Right ventricle myocardium inferior (tissue), 1 donor: Measurements from ENCODE around the gene GBF1. TPM values are rescaled to one million over a fixed set of nuclear protein-coding genes. Genes with fewer than 3 reads are reported as not detected.

Experiments
- ATAC-seq: fragments of 200-7000 bp; cut with Tn5 transposase; one replicate; pipeline ENCODE4 v1.9.1; 2020; ENCODE audit warnings: mild to moderate bottlenecking, moderate library complexity
- DNase-seq: peaks from one replicate; pipeline ENCODE4 v3.0.0; 2021; ENCODE audit errors: missing footprints
- intact Hi-C: fragments of 100-400 bp; cut with DNase I; formaldehyde crosslinking; loops from one replicate; pipeline ENCODE4 v1.11.0; 2022
- total RNA-seq: library from RNA; stranded (reverse); fragmentation: NEBNext Ultra II Directional; extraction: Animal tissue kit (Norgen Biotek cat#: 25700); gene quantifications from one replicate; pipeline ENCODE4 v1.2.1, GENCODE V29; 2021
- donor health status: DM: no; HTN: yes; CAD: no; lungs with severe emphysema.

The GBF1 gene
- total RNA-seq, 1 donor from 2014 or later = 44.0 TPM

DNA sequence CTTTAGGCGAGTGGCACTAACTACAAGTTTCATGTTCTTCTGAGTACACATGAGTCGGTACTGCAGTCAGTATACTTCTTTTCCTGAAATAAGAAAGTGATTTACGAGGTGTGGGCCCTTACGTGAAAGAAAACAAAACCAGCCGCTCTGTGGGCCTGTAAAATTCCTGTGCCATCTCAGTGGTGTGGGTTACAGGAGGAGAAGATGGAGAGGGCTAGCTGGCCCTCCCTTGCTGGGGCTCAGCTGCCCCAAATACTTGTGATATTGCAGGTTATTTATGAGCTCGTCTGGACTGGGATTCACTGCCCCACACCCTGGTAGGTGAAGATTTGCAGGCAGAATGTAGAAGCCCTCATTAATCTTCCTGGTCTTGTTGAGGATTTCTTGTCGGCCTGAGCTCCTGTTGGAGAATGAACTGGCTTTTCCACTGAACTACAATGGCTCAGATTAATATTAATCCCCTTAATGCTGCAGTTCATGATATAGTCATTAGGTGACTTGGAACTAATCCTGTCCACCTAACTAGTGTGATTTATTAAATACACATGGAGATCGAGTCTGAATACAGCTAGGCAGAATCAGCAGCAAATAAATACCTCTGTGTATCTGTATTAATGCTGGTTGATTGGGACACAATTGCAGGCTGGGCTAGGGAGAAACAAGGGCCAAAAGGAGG is 68.0 kb downstream of the GBF1 start:
- no peak for ATAC-seq
- DNase-seq = no peak
- intact Hi-C loops = loop anchor here (2.0 kb wide), 1 partner anchor 13 kb away; no protein-coding TSS in a partner anchor

GRCh38 chr10:102314801-102315200 is 69.5 kb downstream of the GBF1 start:
- DNase-seq = no peak
- intact Hi-C loops = no loop called here
- no peak for ATAC-seq

GRCh38 chr10:102316421-102316820 is 71.1 kb downstream of the GBF1 start:
- no peak for ATAC-seq
- DNase-seq = no peak
- intact Hi-C loops = no loop called here

DNA sequence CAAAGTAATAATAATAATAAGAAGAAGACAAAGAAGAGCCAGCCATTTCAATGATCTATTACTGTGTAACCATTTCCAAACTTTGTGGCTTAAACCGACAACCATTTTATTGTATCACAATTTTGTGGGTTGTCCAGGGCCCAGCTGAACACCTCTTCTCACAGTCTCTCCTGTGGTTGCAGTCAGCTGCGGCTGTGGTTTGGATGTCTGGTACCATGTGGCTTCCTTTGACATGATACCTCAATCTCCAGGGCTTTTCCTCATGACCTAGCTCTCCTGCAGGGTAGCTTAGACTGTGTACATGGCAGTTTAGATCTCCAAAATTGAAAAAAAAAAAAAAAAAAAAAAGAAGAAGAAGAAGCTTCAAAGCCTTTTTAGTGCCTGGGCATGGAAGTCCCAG is 77.6 kb downstream of the GBF1 start:
- ATAC-seq (no peak), DNase-seq (no peak)
- intact Hi-C loops = no loop called here

DNA sequence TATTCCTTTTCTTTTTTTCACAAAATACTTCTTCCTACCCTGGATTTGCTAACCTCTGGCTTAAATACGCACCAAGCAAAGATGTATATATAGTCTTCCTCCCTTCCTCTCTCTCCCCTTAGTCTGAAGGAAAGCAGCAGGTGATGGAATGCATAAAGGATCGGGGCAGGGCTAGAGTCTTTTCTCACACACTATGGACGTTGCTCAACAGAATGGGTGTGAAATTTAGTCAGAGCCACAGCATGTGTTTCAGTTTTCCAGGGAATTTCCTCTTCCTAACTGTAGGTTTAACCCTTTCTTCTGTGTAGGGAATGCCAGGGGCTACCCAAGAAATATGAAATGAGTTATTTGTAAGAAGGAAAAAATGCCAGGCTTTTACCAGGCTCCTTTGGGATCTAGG is 78.7 kb downstream of the GBF1 start:
- no peak for ATAC-seq
- intact Hi-C loops = no loop called here
- DNase-seq = no peak

GRCh38 chr10:102326031-102326430 is 80.7 kb downstream of the GBF1 start:
- intact Hi-C loops = loop anchor here (2.0 kb wide), 1 partner anchor 13 kb away; no protein-coding TSS in a partner anchor
- no peak for DNase-seq
- ATAC-seq = no peak

- no peak for DNase-seq
Observed at GRCh38 chr10:102327002-102327401, 81.7 kb downstream of the GBF1 start.

GRCh38 chr10:102327641-102328040 is 82.3 kb downstream of the GBF1 start:
- intact Hi-C loops = loop anchor here (2.0 kb wide), 1 partner anchor 15 kb away; no protein-coding TSS in a partner anchor
- no peak for DNase-seq
- no peak for ATAC-seq

More at GRCh38 chr10:102327002-102327401, 81.7 kb downstream of the GBF1 start:
- intact Hi-C loops = loop anchor here (2.0 kb wide), 1 partner anchor 14 kb away; no protein-coding TSS in a partner anchor
- ATAC-seq = no peak

GRCh38 chr10:102332772-102333171 is 87.4 kb downstream of the GBF1 start:
- no peak for DNase-seq
- intact Hi-C loops = no loop called here

DNA sequence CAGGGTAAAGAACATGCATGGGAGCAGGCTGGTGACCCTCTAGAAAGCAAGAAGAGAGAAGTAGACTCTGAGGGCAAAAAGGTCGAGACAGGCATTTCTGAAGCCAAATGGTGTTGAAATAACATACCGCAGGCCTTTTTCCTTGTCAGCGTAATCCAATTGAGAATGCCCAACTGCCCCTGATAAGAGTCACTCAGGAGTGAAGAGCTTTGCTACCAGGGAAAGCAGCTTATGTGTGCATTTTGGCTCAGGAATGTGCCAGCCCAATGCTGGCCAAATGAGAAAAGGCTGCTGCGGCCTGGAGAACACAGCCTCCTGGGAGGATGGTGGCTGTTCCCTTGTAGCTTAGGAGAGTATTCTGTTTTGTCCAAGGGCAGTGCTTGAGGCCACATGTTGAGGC is 88.8 kb downstream of the GBF1 start:
- ATAC-seq (peak; percentile 87), DNase-seq (no peak)
- intact Hi-C loops = loop anchor here (2.0 kb wide), 1 partner anchor 53 kb away; no protein-coding TSS in a partner anchor

More at GRCh38 chr10:102332772-102333171, 87.4 kb downstream of the GBF1 start:
- no peak for ATAC-seq

- no peak for DNase-seq
- intact Hi-C loops = loop anchor here (2.0 kb wide), 1 partner anchor 54 kb away; no protein-coding TSS in a partner anchor
- peak; percentile 90 for ATAC-seq
Observed at GRCh38 chr10:102335184-102335583, 89.9 kb downstream of the GBF1 start.

DNA sequence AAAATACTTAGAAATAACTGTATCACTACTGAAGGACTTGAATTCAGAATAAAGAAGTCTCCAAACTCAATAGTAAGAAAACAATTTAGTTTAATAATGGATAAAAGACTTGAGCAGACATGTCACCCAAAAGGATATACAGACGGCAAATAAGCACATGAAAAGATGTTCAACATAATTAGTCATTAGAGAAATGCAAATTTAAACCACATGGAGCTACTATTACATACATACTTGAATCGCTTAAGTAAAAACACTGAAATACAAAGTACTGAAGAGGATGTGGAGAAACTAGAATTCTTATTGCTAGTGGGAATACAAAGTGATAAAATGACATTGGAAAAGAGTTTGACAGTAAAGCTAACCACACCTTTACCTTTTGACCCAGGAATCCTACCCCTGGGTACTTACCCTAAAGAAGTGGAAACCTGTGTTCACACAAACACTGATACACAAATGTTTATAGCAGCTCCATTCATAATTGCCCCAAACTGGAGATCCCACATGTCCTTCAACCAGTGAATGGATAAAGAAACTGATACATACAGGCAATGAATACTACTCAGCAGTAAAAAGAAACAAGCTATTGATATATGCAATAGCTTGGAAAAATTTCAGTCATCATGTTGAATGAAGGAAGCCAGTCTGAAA is 95.8 kb downstream of the GBF1 start:
- intact Hi-C loops = no loop called here
- DNase-seq (no peak), ATAC-seq (no peak)

DNA sequence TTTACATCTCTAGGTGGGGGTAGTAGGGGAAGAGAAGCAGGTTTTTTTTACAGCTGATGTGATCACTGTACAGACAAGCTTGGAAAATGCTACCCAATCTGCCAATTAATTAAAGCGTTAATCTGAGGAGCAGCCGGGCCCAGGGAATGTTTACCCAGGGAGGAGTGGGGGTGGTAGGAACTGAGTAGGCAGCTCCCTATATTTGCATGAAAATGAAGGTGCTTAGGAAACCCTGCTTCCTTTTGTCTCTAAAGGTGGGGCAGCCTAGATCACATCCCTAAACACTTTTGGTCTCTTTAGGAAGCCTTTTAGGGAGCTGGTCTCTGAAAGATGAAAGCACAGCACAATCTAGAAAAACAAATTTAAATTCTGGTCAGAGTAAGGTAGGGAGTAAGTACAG is 97.1 kb downstream of the GBF1 start:
- intact Hi-C loops = no loop called here
- ATAC-seq = no peak

DNA sequence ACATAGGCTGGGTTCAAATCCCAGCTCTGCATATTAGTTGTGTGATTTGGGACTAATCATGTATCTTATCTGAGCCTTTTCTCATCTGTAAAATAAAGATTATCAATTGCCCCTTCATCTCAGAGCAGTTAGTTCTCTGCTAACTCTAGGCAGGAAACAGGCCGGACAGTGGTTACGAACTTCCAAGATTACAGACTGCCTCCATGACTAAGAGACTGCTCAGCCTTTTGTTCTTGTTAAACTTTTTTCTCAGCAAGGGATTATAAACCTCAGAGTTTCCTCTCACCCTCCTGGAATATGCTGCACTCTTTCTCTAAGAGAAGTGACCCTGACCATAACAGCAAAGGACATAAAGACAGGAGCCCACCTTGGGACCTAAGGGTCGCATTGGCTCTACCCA is 97.6 kb downstream of the GBF1 start:
- ATAC-seq (no peak), DNase-seq (no peak)
- intact Hi-C loops = no loop called here

More for the DNA sequence above, 97.1 kb downstream of the GBF1 start:
- DNase-seq = no peak

- DNase-seq = no peak
- intact Hi-C loops = no loop called here
Observed at GRCh38 chr10:102344067-102344466, 98.7 kb downstream of the GBF1 start.

GRCh38 chr10:102347236-102347828 is 102.0 kb downstream of the GBF1 start:
- intact Hi-C loops = loop anchor here (1.0 to 2.0 kb wide), 2 partner anchors 117 to 179 kb away; no protein-coding TSS in a partner anchor
- peak; percentile 68 for ATAC-seq
- DNase-seq = no peak

More at GRCh38 chr10:102344067-102344466, 98.7 kb downstream of the GBF1 start:
- no peak for ATAC-seq

GRCh38 chr10:102352066-102352715 is 106.9 kb downstream of the GBF1 start:
- intact Hi-C loops = loop anchor here (2.0 kb wide), 1 partner anchor 123 kb away; no protein-coding TSS in a partner anchor
- no peak for ATAC-seq
- no peak for DNase-seq

- ATAC-seq = no peak
- no peak for DNase-seq
- intact Hi-C loops = no loop called here
Observed at GRCh38 chr10:102354451-102354850, 109.1 kb downstream of the GBF1 start.
